NCI-H2196 (cell line): Measurements from ENCODE around the gene DUS2.
"Not testable (repeated sequence)": the region's sequence is repeated elsewhere in the genome, so short reads cannot be mapped to it uniquely, and the experiment has no call there.

Experiments used
- DNase-seq: peaks from one replicate; lab custom pipeline; 2025; ENCODE audit not compliant: unreplicated experiment; lab: John Stamatoyannopoulos, UW

DUS2 gene

GRCh38 chr16:68116256-68116867 is 93.3 kb downstream of the DUS2 start:
- DNase-seq = no peak

- no peak for DNase-seq
Measured at GRCh38 chr16:68117884-68118283, 94.8 kb downstream of the DUS2 start.

- not testable (repeated sequence) for DNase-seq
Measured at GRCh38 chr16:68118954-68119353, 95.9 kb downstream of the DUS2 start.

GRCh38 chr16:68120496-68120895 is 97.4 kb downstream of the DUS2 start:
- DNase-seq = not testable (repeated sequence)

- DNase-seq = no peak
Measured at GRCh38 chr16:68126395-68126794, 103.3 kb downstream of the DUS2 start.

GRCh38 chr16:68128577-68129305 is 105.7 kb downstream of the DUS2 start:
- peak; percentile 27 for DNase-seq
